Liver (tissue), 9 donors: ENCODE results near the gene APEX1. TPM values are rescaled to one million over a fixed set of nuclear protein-coding genes. Genes with fewer than 3 reads are reported as not detected.

Experiments used
- DNase-seq: peaks from one replicate; pipeline ENCODE4 v3.0.0-alpha.2; 2017; ENCODE audit warnings: low spot score
- H3K27ac ChIP-seq, 2 donors: one replicate each; pipeline ENCODE4 v1.7.0; 2013; ENCODE audit warnings: inconsistent platforms in 2 of 2, low read length in 2 of 2, control low read depth in 1 of 2, low read depth in 1 of 2, mild to moderate bottlenecking in 1 of 2
- H3K27me3 ChIP-seq, 4 donors: one replicate each; pipeline versions ENCODE4 v1.6.1 to v1.7.0; 2013; ENCODE audit warnings: low read length in 3 of 4, inconsistent platforms in 1 of 4, mild to moderate bottlenecking in 1 of 4, moderate library complexity in 1 of 4; ENCODE audit not compliant: control insufficient read depth in 4 of 4, insufficient read depth in 4 of 4
- H3K36me3 ChIP-seq, 4 donors: one replicate each; pipeline versions ENCODE4 v1.6.1 to v1.7.0; 2013; ENCODE audit warnings: low read length in 3 of 4, mild to moderate bottlenecking in 3 of 4, low read depth in 1 of 4, moderate library complexity in 1 of 4; ENCODE audit not compliant: control insufficient read depth in 4 of 4, insufficient read depth in 3 of 4
- H3K4me1 ChIP-seq, 4 donors: one replicate each; pipeline versions ENCODE4 v1.6.1 to v1.7.0; 2013; ENCODE audit warnings: low read length in 3 of 4, mild to moderate bottlenecking in 3 of 4, moderate library complexity in 1 of 4; ENCODE audit not compliant: control insufficient read depth in 4 of 4, insufficient read depth in 4 of 4
- H3K4me3 ChIP-seq, 3 donors: one replicate each; pipeline versions ENCODE4 v1.6.1 to v1.7.0; 2013; ENCODE audit warnings: low read length in 3 of 3, control low read depth in 1 of 3, low read depth in 1 of 3, mild to moderate bottlenecking in 1 of 3
- H3K9ac ChIP-seq, 2 donors: one replicate each; pipeline ENCODE4 v1.7.0; 2013; ENCODE audit warnings: low read length in 2 of 2, mild to moderate bottlenecking in 2 of 2, moderate library complexity in 2 of 2, control low read depth in 1 of 2, low read depth in 1 of 2
- H3K9me3 ChIP-seq, 4 donors: one replicate each; pipeline versions ENCODE4 v1.6.1 to v1.7.0; 2013; ENCODE audit warnings: low read length in 3 of 4; ENCODE audit not compliant: control insufficient read depth in 4 of 4
- ATF3 ChIP-seq: IDR thresholded peaks from 2 replicates; pipeline ENCODE4 v1.6.1; 2016; ENCODE audit warnings: antibody characterized with exemption
- GABPA ChIP-seq, 2 donors: IDR thresholded peaks in 1 of 2; conservative IDR thresholded peaks in 1 of 2; 2 replicates each; pipeline ENCODE4 v1.6.1; 2016; ENCODE audit warnings: antibody characterized with exemption in 2 of 2, mild to moderate bottlenecking in 1 of 2, moderate library complexity in 1 of 2
- HNF4A ChIP-seq, 2 donors: conservative IDR thresholded peaks; 2 replicates each; pipeline ENCODE4 v1.6.1; 2016; ENCODE audit warnings: antibody characterized with exemption in 2 of 2, mild to moderate bottlenecking in 2 of 2
- HNF4G ChIP-seq: IDR thresholded peaks from 2 replicates; pipeline ENCODE4 v1.6.1; 2016; ENCODE audit warnings: antibody characterized with exemption
- NR2F2 ChIP-seq: IDR thresholded peaks from 2 replicates; pipeline ENCODE4 v1.6.1; 2016; ENCODE audit warnings: antibody characterized with exemption
- RAD21 ChIP-seq, 2 donors: IDR thresholded peaks; 2 replicates each; pipeline ENCODE4 v1.6.1; 2016; ENCODE audit warnings: antibody characterized with exemption in 2 of 2, mild to moderate bottlenecking in 2 of 2
- RXRA ChIP-seq, 2 donors: IDR thresholded peaks; 2 replicates each; pipeline ENCODE4 v1.6.1; 2017 to 2018; ENCODE audit warnings: antibody characterized with exemption in 2 of 2, mild to moderate bottlenecking in 1 of 2
- SP1 ChIP-seq: IDR thresholded peaks from 2 replicates; pipeline ENCODE4 v1.6.1; 2018; ENCODE audit warnings: antibody characterized with exemption, mild to moderate bottlenecking
- TAF1 ChIP-seq: conservative IDR thresholded peaks from 2 replicates; pipeline ENCODE4 v1.6.1; 2016; ENCODE audit warnings: antibody characterized with exemption, mild to moderate bottlenecking
- WGBS: extraction: QIAGEN DNeasy Blood & Tissue Kit; methylation state at CpG from one replicate; pipeline ENCODE4 v1.1.7; 2013; 5-methylcytosine and 5-hydroxymethylcytosine counted together
- polyA plus RNA-seq, 2 donors: library from polyadenylated mRNA; stranded (reverse) in 1 of 2; unstranded in 1 of 2; fragments of 200-250 nt in 1 of 2; fragments of >200 nt in 1 of 2; fragmentation: Nextera tagmentation in 1 of 2; extraction: Ambion mirVana in 1 of 2; gene quantifications; one replicate each; pipeline versions ENCODE4 v1.2.1 to v1.2.3, GENCODE V29; 2013 to 2015
- total RNA-seq, 2 donors: library from RNA; depleted of rRNA; stranded (reverse); fragments of >200 nt; gene quantifications; one replicate each; pipeline ENCODE4 v1.2.3, GENCODE V29; 2014
- TF ChIP-seq, protein P1 (sequence below): fragments of 150-350 bp; IDR thresholded peaks from 2 replicates; pipeline ENCODE4 v1.5.1; 2017; ENCODE audit warnings: improper control_type of control experiment, low read depth, low read length; ENCODE audit not compliant: missing input control
- TF ChIP-seq, protein P2 (sequence below): IDR thresholded peaks from 2 replicates; pipeline ENCODE4 v1.6.1; 2016; ENCODE audit warnings: antibody characterized with exemption
- donor health status: healthy.
- donor health status: healthy.
- donor health status: healthy.
- donor health status: healthy.
- donor health status: healthy.

The APEX1 gene
- total and polyA plus RNA-seq, 4 donors = 32.4 to 64.5 (median 46.7) TPM

DNA sequence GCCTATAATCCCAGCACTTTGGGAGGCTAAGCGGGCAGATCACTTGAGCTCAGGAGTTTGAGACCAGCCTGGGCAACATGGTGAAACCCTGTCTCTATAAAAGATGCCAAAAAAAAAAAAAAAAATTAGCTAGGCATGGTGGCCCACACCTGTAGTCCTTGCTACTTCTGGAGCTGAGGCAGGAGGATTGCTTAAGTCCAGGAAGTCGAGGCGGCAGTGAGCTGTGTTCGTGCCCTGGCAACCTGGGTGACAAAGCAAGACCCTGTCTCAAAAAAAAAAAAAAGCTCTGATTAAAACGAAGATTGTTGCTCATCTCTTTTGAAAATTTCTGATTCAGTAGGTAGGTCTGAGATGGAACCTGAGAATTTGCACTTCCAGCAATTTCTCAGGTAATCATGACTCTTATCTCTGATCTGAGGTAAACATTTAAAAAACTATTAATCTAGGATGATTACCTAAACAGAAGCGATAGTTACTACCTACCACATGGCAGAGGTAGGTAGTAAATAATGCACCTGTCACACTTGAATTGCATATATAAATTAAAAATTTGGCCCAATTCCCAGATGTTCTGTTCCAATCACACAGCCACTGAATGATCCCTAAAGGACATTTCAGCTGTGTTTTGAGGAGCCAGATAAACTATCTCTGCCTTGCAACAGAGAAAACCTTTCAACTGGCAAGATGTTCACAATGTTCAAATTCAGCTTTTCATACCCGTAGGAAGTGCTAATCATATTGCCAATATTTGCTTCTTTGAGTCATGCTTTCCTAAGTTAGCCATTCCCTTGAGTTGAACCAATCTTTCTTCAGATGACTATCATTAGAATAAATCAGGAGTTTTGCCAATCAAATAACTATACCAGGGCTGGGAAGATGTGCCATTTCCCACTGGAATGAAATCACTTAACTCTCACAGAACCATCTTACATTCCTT is 37.5 kb upstream of the APEX1 start:
- no peak for DNase-seq
- WGBS = 60% methylated on average over 7 of the region's 7 CpGs
- no peak overlapping the region for H3K27ac ChIP-seq
- TF ChIP-seq, protein P1, sequence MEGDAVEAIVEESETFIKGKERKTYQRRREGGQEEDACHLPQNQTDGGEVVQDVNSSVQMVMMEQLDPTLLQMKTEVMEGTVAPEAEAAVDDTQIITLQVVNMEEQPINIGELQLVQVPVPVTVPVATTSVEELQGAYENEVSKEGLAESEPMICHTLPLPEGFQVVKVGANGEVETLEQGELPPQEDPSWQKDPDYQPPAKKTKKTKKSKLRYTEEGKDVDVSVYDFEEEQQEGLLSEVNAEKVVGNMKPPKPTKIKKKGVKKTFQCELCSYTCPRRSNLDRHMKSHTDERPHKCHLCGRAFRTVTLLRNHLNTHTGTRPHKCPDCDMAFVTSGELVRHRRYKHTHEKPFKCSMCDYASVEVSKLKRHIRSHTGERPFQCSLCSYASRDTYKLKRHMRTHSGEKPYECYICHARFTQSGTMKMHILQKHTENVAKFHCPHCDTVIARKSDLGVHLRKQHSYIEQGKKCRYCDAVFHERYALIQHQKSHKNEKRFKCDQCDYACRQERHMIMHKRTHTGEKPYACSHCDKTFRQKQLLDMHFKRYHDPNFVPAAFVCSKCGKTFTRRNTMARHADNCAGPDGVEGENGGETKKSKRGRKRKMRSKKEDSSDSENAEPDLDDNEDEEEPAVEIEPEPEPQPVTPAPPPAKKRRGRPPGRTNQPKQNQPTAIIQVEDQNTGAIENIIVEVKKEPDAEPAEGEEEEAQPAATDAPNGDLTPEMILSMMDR = no peak
- no peak for TF ChIP-seq HNF4A (conservative IDR thresholded peaks at IDR 0.05)
- TF ChIP-seq NR2F2 = no peak
- no peak for TF ChIP-seq ATF3
- TF ChIP-seq RXRA (IDR thresholded peaks at IDR 0.05) = no peak
- TF ChIP-seq, protein P2, sequence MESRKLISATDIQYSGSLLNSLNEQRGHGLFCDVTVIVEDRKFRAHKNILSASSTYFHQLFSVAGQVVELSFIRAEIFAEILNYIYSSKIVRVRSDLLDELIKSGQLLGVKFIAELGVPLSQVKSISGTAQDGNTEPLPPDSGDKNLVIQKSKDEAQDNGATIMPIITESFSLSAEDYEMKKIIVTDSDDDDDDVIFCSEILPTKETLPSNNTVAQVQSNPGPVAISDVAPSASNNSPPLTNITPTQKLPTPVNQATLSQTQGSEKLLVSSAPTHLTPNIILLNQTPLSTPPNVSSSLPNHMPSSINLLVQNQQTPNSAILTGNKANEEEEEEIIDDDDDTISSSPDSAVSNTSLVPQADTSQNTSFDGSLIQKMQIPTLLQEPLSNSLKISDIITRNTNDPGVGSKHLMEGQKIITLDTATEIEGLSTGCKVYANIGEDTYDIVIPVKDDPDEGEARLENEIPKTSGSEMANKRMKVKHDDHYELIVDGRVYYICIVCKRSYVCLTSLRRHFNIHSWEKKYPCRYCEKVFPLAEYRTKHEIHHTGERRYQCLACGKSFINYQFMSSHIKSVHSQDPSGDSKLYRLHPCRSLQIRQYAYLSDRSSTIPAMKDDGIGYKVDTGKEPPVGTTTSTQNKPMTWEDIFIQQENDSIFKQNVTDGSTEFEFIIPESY = no peak
- no peak for TF ChIP-seq SP1
- no peak for TF ChIP-seq HNF4G
- no peak for TF ChIP-seq TAF1
- H3K4me3 ChIP-seq = no peak overlapping the region
- H3K4me1 ChIP-seq = peaks cover 0 to 9% (median 4%) of the 10 kb centered on the region in 4 donors
- H3K36me3 ChIP-seq = no peaks in the 10 kb centered on the region
- no peaks in the 10 kb centered on the region for H3K27me3 ChIP-seq
- no peak overlapping the region for H3K9ac ChIP-seq
- no peaks in the 10 kb centered on the region for H3K9me3 ChIP-seq

GRCh38 chr14:20418501-20418909 is 36.5 kb upstream of the APEX1 start:
- Histone ChIP-seq H3K36me3 (no peaks in the 10 kb centered on the region), H3K27me3 (no peaks in the 10 kb centered on the region), H3K4me3 (no peak overlapping the region), H3K27ac (no peak overlapping the region), H3K4me1 (peaks cover 0 to 6% (median 3%) of the 10 kb centered on the region in 4 donors), H3K9me3 (no peaks in the 10 kb centered on the region), H3K9ac (no peak overlapping the region)
- DNase-seq = no peak
- TF ChIP-seq, protein P2 = no peak
- TF ChIP-seq HNF4G = no peak
- TF ChIP-seq RAD21 (IDR thresholded peaks at IDR 0.05) = no peak
- TF ChIP-seq GABPA (IDR thresholded peaks at IDR 0.05 in 1 of 2, conservative IDR thresholded peaks at IDR 0.05 in 1 of 2) = no peak
- no peak for TF ChIP-seq HNF4A (conservative IDR thresholded peaks at IDR 0.05)
- 70% methylated on average over 2 of the region's 2 CpGs for WGBS
